ENCODE measurements around the gene MSI2. TPM values are rescaled to one million over a fixed set of nuclear protein-coding genes. Genes with fewer than 3 reads are reported as not detected.

The MSI2 gene
- total RNA-seq, 8 experiments from 2014 or later = 33.0 to 114 (median 67.5) TPM

- 57 to 91% (median 80%) methylated on average over 1 to 5 of the region's 5 CpGs for WGBS, 10 experiments
- peaks cover 71 to 77% of the 10 kb centered on the region in 2 donors for H3K4me1 ChIP-seq (replicated peaks in 1 of 2)
- in situ Hi-C loops (cut with MboI; ENCODE audit: low pct_unique_long_range_greater_than_20kb in 2 of 9, low sequenced_read_pairs in 9 of 9, unreplicated experiment in 9 of 9) = no loop called here
Observed at GRCh38 chr17:57405491-57406072, 149.3 kb downstream of the MSI2 start.

DNA sequence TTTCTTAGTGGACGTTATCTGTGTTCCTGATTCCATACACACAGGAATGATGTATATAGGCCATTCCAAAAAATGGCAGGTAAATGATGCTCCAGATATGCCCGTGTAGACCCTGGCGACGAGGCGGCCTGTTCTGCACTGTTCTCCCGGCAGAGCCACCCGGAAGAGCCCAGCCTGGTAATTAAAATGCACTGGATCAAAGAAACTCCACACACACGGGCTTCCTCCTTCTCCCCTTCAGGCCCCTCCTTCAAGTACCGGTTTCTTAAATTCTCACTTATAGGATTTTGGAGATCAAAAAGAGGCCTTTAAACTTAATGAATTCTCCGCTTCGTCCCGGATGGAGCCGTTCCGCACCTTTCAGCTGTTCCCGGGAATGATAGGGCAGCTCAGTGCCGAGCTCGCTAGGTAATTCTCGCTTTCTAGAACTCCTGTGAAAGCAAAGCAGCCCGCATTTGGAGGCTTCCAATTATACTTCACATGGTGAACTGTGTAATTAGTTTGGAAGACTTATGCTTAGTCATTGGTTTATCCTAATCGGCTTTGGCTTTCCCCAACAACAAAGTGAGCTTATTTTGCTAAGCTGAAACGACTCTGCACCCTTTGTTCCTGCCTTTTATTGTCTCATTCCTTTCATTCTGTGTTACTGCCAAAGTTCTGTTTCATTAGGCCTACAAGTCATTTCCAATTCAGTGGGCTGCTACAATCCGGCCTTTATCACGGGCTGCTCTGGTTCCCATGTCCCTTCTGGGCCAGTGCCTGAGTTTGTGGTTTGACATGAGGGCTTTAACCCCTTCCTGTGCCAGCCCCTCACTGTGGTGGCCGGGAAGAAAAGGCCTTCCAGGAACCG, 150.0 kb downstream of the MSI2 start:
- in situ Hi-C loops (cut with MboI; ENCODE audit: low pct_unique_long_range_greater_than_20kb in 2 of 9, low sequenced_read_pairs in 9 of 9, unreplicated experiment in 9 of 9) = no loop called here
- peaks cover 63 to 70% of the 10 kb centered on the region in 2 donors for H3K4me1 ChIP-seq (replicated peaks in 1 of 2)

More at GRCh38 chr17:57405491-57406072, 149.3 kb downstream of the MSI2 start:
- no peak for ATAC-seq (replicated peaks in 6 of 8)
- peak overlapping the region; percentile 66 to 72 for H3K27ac ChIP-seq
- H3K4me3 ChIP-seq = no peak overlapping the region

GRCh38 chr17:57406981-57407286, 150.6 kb downstream of the MSI2 start:
- WGBS, 10 experiments = 0 to 100% (median 44%) methylated on average over 1 to 12 of the region's 12 CpGs
- H3K4me3 ChIP-seq = no peak overlapping the region
- in situ Hi-C loops (cut with MboI; ENCODE audit: low pct_unique_long_range_greater_than_20kb in 2 of 9, low sequenced_read_pairs in 9 of 9, unreplicated experiment in 9 of 9) = no loop called here
- H3K4me1 ChIP-seq (replicated peaks in 1 of 2) = peaks cover 58 to 64% of the 10 kb centered on the region in 2 donors
- peak overlapping the region; percentile 77 to 91 for H3K27ac ChIP-seq
- ATAC-seq (replicated peaks in 6 of 8) = no peak

More for the DNA sequence above, 150.0 kb downstream of the MSI2 start:
- H3K27ac ChIP-seq = peak overlapping the region; percentile 77 to 91
- ATAC-seq (replicated peaks in 6 of 8) = peak in 5 of 8 experiments; percentile 61 to 67 (median 65)
- 0 to 85% (median 23%) methylated on average over 1 to 21 of the region's 25 CpGs for WGBS, 10 experiments
- H3K4me3 ChIP-seq = peak overlapping the region in 1 of 5 donors; percentile 3

DNA sequence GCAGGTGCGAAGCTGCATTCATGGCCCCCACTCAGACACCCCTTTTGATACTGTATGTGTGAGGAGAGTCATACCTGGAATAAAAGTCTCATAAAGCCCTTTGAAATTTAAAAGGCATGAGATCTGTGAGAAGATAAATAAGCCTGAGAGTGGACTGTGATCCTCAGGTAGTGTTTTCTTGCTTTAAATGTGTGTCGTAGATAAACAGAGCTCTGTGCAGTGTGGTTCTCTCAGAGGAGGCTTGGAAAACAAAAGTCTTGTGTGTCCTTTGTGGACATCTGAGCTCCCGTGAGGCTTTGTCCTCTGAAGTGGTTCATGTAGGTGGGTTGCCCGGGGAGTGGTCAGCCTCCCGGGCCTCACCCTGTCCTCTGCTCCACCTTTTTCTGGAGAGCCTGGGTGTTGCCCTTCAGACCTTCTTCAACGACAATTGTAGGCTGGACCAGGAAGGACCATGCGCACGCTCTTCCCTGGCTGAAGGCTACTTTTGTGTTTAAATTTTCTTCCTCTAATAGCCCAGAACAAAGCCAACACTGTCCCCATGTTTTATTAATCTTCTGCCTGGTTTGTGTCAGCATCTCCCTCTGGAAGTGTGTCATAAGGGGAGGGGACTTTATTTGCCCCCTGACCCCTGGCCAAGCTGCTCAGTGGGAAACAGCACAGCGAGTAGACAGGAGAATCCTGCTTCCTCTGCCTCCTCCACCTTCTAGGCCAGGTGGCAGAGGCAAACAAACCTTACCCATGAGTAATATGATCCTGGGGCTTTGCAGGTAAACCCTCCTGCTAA, 151.2 kb downstream of the MSI2 start:
- H3K4me3 ChIP-seq = peak overlapping the region in 1 of 5 donors; percentile 9
- H3K4me1 ChIP-seq (replicated peaks in 1 of 2) = peaks cover 52 to 58% of the 10 kb centered on the region in 2 donors
- WGBS, 10 experiments = 15 to 100% (median 38%) methylated on average over 1 to 8 of the region's 9 CpGs; no CpG with 5 or more reads in 4 of the 10 experiments
- peak overlapping the region; percentile 77 to 91 for H3K27ac ChIP-seq
- peak in 6 of 8 experiments; percentile 39 to 70 (median 68) for ATAC-seq (replicated peaks in 6 of 8)
- in situ Hi-C loops (cut with MboI; ENCODE audit: low pct_unique_long_range_greater_than_20kb in 2 of 9, low sequenced_read_pairs in 9 of 9, unreplicated experiment in 9 of 9) = no loop called here

DNA sequence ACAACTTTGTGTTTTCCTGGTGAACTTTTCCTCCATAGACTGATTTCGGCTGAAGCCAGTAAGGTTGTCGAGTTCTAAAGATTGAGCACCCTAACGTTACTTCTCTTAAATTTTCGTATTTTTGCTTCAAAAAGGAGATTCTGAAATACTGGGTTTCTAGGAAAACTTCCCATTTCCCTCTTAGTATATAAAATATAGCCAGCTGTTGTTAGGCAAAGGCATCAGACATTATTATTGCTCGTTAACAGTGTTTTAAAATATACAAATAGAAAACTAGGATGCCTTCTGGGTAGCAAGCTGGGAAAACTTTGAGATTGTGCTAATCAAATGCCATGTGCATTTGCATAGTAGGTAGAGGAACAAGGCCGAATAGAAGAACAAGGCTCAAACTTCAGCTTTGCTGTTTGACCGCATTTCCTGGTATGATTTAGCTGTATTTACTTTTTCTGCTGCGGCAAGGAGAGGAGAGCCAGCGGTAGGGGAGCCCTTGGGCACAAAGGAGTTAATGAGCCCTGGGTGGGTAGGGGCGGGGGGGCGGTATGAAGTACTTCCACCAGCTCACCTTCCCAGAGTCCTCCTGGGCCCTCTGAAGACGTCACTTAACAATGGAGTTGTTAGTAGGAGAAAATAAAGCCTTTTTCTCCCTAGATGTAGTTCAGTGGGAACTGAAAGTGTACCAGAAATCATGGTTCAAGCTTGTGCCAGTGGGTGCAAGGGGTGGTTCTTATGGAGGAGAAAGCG, 151.9 kb downstream of the MSI2 start:
- Histone ChIP-seq H3K27ac (peak overlapping the region; percentile 77 to 91), H3K4me1 (replicated peaks in 1 of 2) (peaks cover 45 to 51% of the 10 kb centered on the region in 2 donors), H3K4me3 (peak overlapping the region in 1 of 5 donors; percentile 12)
- ATAC-seq (replicated peaks in 6 of 8) = peak in 5 of 8 experiments; percentile 35 to 51 (median 42)
- WGBS, 10 experiments = 0 to 91% (median 30%) methylated on average over 1 to 9 of the region's 13 CpGs
- in situ Hi-C loops (cut with MboI; ENCODE audit: low pct_unique_long_range_greater_than_20kb in 2 of 9, low sequenced_read_pairs in 9 of 9, unreplicated experiment in 9 of 9) = no loop called here

DNA sequence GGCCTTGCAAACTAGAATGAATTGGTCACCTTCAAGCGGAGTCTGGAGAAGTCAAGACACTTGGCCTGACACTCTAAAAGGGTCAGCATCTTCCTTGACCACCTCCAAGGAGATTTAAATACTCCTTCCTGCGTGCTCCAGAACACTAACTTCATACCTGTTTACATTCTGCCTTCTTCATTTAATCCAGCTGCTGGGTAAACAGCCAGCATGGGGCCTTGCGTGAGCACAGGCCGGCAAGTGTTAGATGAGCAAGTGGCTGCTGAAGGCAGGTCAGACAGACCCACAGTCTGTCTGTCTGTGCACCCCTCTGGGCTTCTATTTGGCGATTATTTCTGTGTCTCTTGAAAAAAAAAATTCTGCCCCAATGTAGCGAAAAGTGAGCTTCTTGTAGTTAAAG, 153.8 kb downstream of the MSI2 start:
- Histone ChIP-seq H3K4me3 (no peak overlapping the region), H3K4me1 (replicated peaks in 1 of 2) (peaks cover 46 to 49% of the 10 kb centered on the region in 2 donors), H3K27ac (no peak overlapping the region)
- ATAC-seq (replicated peaks in 6 of 8) = no peak
- 37 to 100% (median 93%) methylated on average over 1 to 6 of the region's 6 CpGs for WGBS, 10 experiments
- in situ Hi-C loops (cut with MboI; ENCODE audit: low pct_unique_long_range_greater_than_20kb in 2 of 9, low sequenced_read_pairs in 9 of 9, unreplicated experiment in 9 of 9) = no loop called here

GRCh38 chr17:57412520-57413096, 156.3 kb downstream of the MSI2 start:
- ATAC-seq (replicated peaks in 6 of 8) = no peak
- Histone ChIP-seq H3K4me3 (no peak overlapping the region), H3K27ac (no peak overlapping the region), H3K4me1 (replicated peaks in 1 of 2) (peaks cover 40 to 45% of the 10 kb centered on the region in 2 donors)
- 0 to 83% (median 44%) methylated on average over 1 to 2 of the region's 2 CpGs; no CpG with 5 or more reads in 2 of the 10 experiments for WGBS, 10 experiments
- in situ Hi-C loops (cut with MboI; ENCODE audit: low pct_unique_long_range_greater_than_20kb in 2 of 9, low sequenced_read_pairs in 9 of 9, unreplicated experiment in 9 of 9) = no loop called here

DNA sequence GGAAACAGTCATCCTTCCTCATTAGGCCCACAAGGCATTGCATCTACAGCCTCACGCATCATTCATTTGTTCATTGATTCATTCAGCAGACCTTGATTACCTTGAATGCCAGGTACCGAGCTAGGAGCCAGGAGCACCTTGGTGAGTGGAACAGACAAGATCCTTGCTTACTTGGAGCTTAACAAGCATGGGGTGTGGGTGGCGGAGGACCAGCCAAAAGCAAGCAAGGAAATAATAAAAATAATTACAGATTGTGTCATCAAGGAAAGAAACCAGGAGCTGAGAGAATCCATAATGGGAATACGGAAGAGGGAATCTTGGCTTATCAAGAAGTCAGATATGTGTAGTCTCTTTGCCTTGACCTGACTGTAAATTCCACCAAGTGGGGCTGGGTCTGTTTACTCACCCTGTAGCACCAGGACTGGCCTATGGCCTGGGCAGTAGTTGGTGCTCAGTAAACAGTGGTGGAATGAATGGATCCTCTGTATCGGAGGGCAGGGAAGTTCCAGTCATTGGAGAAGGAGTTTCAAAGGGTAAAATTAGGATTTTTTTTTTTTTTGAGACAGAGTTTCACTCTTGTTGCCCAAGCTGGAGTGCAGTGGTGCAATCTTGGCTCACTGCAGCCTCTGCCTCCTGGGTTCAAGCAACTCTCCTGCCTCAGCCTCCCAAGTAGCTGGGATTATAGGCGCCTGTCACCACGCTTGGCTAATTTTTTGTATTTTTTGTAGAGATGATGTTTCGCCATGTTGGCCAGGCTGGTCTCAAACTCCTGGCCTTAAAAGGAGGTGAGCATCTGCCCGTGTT, 157.7 kb downstream of the MSI2 start:
- no peak overlapping the region for H3K27ac ChIP-seq
- 83 to 100% (median 90%) methylated on average over 2 to 8 of the region's 9 CpGs for WGBS, 10 experiments
- H3K4me1 ChIP-seq (replicated peaks in 1 of 2) = peaks cover 39 to 41% of the 10 kb centered on the region in 2 donors
- H3K4me3 ChIP-seq = no peak overlapping the region
- ATAC-seq (replicated peaks in 6 of 8) = no peak
- in situ Hi-C loops (cut with MboI; ENCODE audit: low pct_unique_long_range_greater_than_20kb in 2 of 9, low sequenced_read_pairs in 9 of 9, unreplicated experiment in 9 of 9) = no loop called here

DNA sequence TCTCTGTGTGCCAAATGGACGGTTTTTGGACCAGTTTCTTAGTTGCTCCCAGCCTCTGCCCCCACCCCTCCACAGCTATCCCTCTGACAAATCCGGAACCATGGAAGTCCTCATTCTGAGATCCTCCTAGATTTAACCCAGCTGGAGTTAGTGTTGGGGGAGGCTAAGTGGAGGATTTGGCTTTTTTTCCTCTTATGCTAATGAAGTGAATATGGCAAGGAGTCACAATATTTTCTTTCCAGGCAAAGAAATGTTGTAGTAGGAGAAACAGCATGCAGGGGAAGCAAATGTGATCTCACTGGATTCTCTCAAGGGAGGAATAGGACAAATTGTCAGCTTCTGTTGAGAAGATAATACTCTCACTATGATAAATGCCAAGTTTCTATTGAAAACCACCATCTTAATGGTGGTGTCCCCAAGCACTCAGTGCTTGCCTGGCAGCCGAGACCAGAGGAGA, 159.5 kb downstream of the MSI2 start:
- 39 to 100% (median 85%) methylated on average over 1 to 2 of the region's 3 CpGs; no CpG with 5 or more reads in 4 of the 10 experiments for WGBS, 10 experiments
- Histone ChIP-seq H3K27ac (peak overlapping the region in 1 of 2 donors; percentile 59), H3K4me3 (no peak overlapping the region), H3K4me1 (replicated peaks in 1 of 2) (peaks cover 42 to 46% of the 10 kb centered on the region in 2 donors)
- in situ Hi-C loops (cut with MboI; ENCODE audit: low pct_unique_long_range_greater_than_20kb in 2 of 9, low sequenced_read_pairs in 9 of 9, unreplicated experiment in 9 of 9) = no loop called here
- peak in 5 of 8 experiments; percentile 36 to 62 (median 57) for ATAC-seq (replicated peaks in 6 of 8)

- Histone ChIP-seq H3K4me1 (replicated peaks in 1 of 2) (peaks cover 48 to 50% of the 10 kb centered on the region in 2 donors), H3K4me3 (no peak overlapping the region), H3K27ac (peak overlapping the region in 1 of 2 donors; percentile 59)
- peak in 2 of 8 experiments; percentile 71 to 76 for ATAC-seq (replicated peaks in 6 of 8)
- in situ Hi-C loops (cut with MboI; ENCODE audit: low pct_unique_long_range_greater_than_20kb in 2 of 9, low sequenced_read_pairs in 9 of 9, unreplicated experiment in 9 of 9) = no loop called here
- 0 to 100% (median 81%) methylated on average over 2 to 7 of the region's 7 CpGs; no CpG with 5 or more reads in 2 of the 10 experiments for WGBS, 10 experiments
Observed at GRCh38 chr17:57416369-57416768, 160.0 kb downstream of the MSI2 start.

DNA sequence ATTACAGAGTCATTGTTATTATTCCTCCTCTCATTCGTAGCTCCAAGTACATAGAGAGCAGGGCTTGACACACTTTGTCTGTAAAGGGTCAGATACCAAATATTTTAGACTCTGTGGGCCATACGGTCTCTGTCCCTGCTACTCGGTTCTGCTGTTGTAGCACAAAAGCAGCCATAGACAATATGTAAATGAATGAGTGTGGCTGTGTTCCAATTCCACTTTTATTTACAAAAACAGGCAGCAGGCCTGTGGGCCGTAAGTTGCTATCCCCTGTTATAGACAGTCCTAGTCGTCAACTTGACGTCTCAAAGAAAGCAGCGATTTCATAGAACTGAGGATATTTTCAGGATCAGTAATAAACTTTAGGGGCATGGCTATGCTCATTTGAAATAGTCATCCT, 161.6 kb downstream of the MSI2 start:
- in situ Hi-C loops (cut with MboI; ENCODE audit: low pct_unique_long_range_greater_than_20kb in 2 of 9, low sequenced_read_pairs in 9 of 9, unreplicated experiment in 9 of 9) = no loop called here
- peak in 5 of 8 experiments; percentile 2 to 48 (median 11) for ATAC-seq (replicated peaks in 6 of 8)
- peaks cover 53% of the 10 kb centered on the region in 2 donors for H3K4me1 ChIP-seq (replicated peaks in 1 of 2)
- no peak overlapping the region for H3K4me3 ChIP-seq
- 30 to 97% (median 46%) methylated on average over 1 to 7 of the region's 7 CpGs; no CpG with 5 or more reads in 2 of the 10 experiments for WGBS, 10 experiments
- no peak overlapping the region for H3K27ac ChIP-seq

Data from motor neuron (in vitro differentiated cells).